Measurements from ENCODE around the gene CACNA1B.
"Not testable (repeated sequence)": the region's sequence is repeated elsewhere in the genome, so short reads cannot be mapped to it uniquely, and the experiment has no call there.

The CACNA1B gene

DNA sequence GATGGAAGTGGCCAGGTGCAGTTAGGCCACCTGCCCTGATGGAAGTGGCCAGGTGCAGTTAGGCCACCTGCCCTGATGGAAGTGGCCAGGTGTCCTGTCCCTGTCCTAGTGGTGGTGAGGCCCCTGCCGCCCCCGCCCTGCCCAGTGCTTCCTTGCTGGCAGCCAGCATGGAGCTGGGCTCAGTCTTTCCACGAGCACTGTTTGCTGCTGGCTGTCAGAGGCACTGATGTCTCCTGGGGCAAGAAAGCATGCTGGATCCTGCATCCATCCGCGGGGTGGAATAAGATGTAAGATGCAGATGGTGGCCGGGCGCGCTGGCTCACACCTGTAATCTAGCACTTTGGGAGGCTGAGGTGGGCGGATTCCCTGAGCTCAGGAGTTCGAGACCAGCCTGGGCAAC is 141.9 kb downstream of the CACNA1B start:
- not testable (repeated sequence) for DNase-seq

DNA sequence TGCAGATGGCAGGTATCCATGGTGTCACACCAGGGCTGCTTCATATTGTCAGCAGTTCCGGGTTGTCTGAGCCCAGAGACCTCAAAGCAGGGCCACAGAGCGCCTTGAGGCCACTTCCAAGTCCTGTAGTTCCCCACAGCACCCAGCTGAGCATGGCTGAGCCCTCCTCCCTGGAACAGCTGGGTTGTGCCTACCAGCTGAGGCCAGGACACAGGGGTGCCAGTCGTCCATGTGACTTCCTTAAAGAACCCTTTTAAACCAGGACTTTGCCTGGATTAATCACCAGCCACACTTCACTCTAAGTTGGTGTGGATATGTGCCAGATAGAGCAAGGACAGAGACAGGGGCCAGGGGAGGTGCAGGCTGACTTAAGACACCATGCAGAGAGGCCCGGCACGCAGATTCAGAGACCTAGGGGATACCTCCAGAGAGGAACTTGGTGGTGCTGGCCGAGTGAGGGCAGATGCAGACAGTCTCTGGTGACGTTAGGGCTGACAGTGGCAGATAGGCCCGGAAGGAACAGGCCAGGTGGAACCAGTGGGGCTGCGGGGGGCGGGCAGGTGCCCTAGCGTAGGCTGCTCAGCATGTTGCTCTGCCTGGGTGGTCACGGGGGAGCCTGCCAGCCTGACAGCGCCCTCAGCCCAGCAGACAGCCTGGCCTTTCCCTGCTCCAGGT is 142.7 kb downstream of the CACNA1B start:
- DNase-seq = no peak

DNA sequence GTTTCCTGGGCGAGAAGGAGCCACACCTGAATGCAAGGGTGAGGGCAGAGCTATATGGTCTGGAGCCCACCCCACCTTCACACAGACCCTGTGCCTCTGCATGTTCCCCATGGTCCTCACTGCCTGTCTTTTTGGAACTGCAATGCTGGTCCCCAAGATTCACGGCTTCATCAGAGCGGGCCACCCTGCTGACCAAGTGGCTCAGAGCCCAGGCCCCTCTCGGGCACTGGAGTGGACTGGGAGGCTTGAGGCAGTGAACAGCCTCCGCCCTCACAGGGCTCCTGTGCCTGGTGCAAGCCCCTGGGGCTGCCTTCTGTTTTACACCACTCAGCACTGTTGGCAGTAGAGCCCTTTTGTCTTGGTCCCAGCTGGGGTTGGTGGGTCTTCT is 143.2 kb downstream of the CACNA1B start:
- DNase-seq = no peak

- no peak for DNase-seq
Measured at GRCh38 chr9:138021251-138022056, 143.9 kb downstream of the CACNA1B start.

- no peak for DNase-seq
Measured at GRCh38 chr9:138022121-138022741, 144.6 kb downstream of the CACNA1B start.

GRCh38 chr9:138022756-138023393 is 145.3 kb downstream of the CACNA1B start:
- no peak for DNase-seq

GRCh38 chr9:138023394-138024124 is 146.0 kb downstream of the CACNA1B start:
- no peak for DNase-seq

- DNase-seq = no peak
Measured at GRCh38 chr9:138024131-138024530, 146.5 kb downstream of the CACNA1B start.

- DNase-seq = no peak
Measured at GRCh38 chr9:138024831-138025291, 147.3 kb downstream of the CACNA1B start.

DNA sequence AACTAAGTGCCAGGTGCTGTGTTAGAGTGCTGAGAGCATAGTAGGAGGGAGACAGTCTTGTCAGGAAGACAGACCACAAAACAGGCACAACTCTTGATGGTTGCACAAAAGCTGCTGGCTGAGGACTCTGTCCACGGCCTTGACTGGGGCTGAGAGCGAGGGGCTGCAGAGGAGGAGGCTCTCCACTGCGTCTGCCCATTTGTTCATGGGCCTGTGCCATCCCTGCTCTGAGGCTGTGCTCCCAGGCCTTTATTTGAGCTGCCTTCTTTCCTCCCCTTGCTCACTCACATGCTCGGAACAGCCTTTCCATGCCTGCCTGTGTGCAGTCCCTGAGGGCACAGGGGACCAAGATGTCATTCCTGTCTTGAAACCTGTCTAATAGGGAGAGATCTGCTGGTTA is 147.8 kb downstream of the CACNA1B start:
- DNase-seq = no peak

GRCh38 chr9:138025908-138026307 is 148.3 kb downstream of the CACNA1B start:
- no peak for DNase-seq

GRCh38 chr9:138028596-138028995 is 151.0 kb downstream of the CACNA1B start:
- DNase-seq = no peak

- no peak for DNase-seq
Measured at GRCh38 chr9:138031186-138031585, 153.6 kb downstream of the CACNA1B start.

DNA sequence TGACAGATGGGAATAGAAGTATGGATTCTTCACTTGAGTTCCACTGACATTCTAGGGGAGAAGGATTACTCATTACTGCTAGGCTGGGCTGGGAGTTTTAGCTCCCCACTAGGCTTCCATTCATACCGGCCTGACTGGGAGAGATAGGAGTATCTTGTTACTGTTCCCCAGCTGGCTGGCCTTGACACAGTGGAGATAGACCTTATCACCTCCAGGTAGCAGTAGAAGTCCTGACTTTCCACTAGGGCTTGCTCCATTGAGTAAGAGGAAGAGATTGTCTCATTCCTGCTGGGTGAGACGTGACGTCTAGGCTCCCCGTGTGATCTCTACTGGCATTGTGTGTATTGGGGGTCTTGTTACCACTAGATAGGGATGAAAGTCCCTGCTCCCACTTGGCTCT is 156.4 kb downstream of the CACNA1B start:
- no peak for DNase-seq

DNA sequence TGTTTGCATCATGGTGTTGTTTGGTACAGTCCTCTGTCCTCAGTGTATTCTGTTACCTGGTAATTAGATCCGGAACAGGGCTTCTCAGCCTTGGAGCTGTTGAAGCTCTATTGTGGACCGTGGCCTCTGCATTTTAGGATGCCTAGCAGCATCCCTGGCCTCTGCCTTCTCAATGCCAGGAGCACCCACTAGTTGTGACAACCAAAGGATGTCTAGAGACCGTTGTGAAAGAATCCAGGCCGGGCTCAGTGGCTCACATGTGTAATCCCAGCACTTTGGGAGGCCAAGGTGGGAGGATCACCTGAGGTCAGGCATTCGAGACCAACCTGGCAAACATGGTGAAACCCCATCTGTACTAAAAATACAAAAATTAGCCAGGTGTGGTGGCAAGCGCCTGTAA is 159.6 kb downstream of the CACNA1B start:
- no peak for DNase-seq

DNA sequence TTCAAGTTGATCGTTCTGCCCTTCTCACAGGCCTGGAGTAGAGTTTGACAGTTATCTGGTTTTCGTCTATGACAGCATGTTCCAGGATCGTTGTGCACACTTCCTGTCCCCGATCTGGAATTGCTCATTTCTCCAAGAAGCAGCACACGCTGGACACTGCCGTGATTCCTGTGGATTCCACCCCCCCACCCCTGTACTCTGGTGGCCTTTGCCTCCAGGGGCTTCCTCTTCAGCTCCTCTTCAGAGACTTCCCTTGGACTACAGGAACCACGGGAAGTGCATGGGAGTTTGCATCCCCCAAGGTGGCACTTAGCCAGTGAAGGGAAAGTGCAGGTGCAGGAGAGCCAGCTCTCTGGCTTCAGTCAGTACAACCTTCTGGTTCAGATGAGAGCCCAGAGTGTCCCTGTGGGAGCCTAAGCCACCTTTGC is 160.7 kb downstream of the CACNA1B start:
- DNase-seq = no peak

DNA sequence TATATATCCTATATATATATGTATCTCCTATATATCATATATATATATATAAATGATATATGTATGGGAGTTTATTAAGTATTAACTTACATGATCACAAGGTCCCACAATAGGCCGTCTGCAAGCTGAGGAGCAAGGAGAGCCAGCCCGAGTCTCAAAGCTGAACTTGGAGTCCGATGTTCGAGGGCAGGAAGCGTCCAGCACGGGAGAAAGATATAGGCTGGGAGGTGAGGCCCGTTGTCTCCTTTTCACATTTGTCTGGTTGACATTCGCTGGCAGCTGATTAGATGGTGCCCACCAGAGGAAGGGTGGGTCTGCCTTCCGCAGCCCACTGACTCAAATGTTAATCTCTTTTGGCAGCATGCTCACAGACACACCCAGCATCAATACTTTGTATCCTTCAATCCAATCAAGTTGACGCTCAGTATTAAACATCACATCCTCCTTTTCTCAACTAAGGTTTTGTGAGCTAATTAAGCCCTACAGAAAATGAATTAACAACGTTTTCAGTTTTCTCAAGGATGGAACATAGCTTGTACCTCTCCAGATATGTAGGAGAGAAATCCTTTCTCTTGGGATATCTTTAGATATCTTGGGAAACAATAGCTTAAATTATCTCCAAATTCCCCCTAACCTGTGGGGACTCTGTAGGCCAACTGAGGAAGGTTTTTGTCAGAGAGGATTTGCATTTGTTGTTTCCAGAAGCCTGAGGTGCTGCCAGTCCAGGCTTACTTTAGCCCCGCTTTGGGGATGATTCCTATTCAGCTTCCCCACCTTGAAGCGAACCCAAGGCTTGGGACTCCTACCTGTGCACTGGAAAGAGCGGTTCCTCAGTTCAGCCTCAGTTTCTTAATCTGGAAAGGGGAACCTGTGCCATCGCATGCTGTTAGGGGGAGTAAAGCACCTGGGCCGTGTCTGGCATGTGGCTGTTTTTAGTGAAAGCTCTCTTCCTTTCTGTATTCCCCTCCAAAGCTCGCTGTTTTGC is 163.2 kb downstream of the CACNA1B start:
- no peak for DNase-seq

GRCh38 chr9:138042146-138042545 is 164.6 kb downstream of the CACNA1B start:
- no peak for DNase-seq

GRCh38 chr9:138042640-138043039 is 165.1 kb downstream of the CACNA1B start:
- DNase-seq = no peak

DNA sequence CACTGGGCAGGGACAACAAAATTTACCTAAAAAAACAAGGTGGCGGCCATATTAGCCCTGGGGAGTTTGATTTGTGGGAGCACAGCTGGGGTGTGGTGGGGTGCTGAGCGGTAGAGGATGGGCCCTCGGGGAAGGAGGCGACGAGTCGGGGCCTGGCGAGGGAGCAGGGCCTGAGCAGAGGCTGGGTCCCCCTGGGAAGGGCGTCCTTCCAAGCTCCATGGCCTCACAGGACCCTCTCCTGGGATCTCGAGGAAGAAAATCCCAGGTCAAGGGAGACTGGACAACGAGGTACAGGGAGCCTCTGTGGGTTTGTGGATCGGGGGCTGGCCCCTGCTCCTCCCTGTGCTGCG is 165.5 kb downstream of the CACNA1B start:
- DNase-seq = no peak

Measured in NCI-H2227 treated with DMSO at 0.1 percent for 48 hours (cell line).